SK-N-SH treated with all-trans-retinoic acid at 6 μM for 48 hours (cell line): ENCODE data around the gene TRMT1.

Source experiments
- ARNTL ChIP-seq: fragments of 450-650 bp; formaldehyde crosslinking; IDR thresholded peaks from 2 replicates; pipeline ENCODE4 v1.5.0; 2020; ENCODE audit warnings: low read depth, mild to moderate bottlenecking, moderate library complexity, borderline replicate concordance
- CREB5 ChIP-seq: fragments of 250-450 bp; sonication (Bioruptor Pico); IDR thresholded peaks from 2 replicates; pipeline ENCODE4 v1.5.1; 2020; ENCODE audit warnings: low read depth, mild to moderate bottlenecking, moderate library complexity
- CSRNP3 ChIP-seq: fragments of 250-450 bp; sonication (Bioruptor Pico); IDR thresholded peaks from 2 replicates; pipeline ENCODE4 v1.5.1; 2021; ENCODE audit warnings: mild to moderate bottlenecking, moderate library complexity
- ISL1 ChIP-seq: fragments of 250-450 bp; sonication (Bioruptor Pico); IDR thresholded peaks from 2 replicates; pipeline ENCODE4 v2.1.2; 2022; ENCODE audit warnings: mild to moderate bottlenecking, moderate library complexity
- PATZ1 ChIP-seq: fragments of 250-450 bp; sonication (Bioruptor Pico); IDR thresholded peaks from 2 replicates; pipeline ENCODE4 v1.8.0; 2020; ENCODE audit warnings: mild to moderate bottlenecking, moderate library complexity, borderline replicate concordance
- POU6F1 ChIP-seq: fragments of 250-450 bp; sonication (Bioruptor Pico); IDR thresholded peaks from 2 replicates; pipeline ENCODE4 v1.8.0; 2021; ENCODE audit warnings: low read depth, mild to moderate bottlenecking, moderate library complexity, borderline replicate concordance
- TOX ChIP-seq: fragments of 250-450 bp; sonication (Bioruptor Pico); IDR thresholded peaks from 2 replicates; pipeline ENCODE4 v1.8.0; 2021; ENCODE audit warnings: mild to moderate bottlenecking, moderate library complexity, borderline replicate concordance
- ZFP30 ChIP-seq: fragments of 450-650 bp; formaldehyde crosslinking; IDR thresholded peaks from 2 replicates; pipeline ENCODE4 v1.5.0; 2022; ENCODE audit warnings: mild to moderate bottlenecking, moderate library complexity

- no peak for TF ChIP-seq TOX (CRISPR knock-in tag)
- no peak for TF ChIP-seq ISL1 (CRISPR knock-in tag)
- no peak for TF ChIP-seq ARNTL (CRISPR knock-in tag)
- TF ChIP-seq CSRNP3 (CRISPR knock-in tag): no peak
- TF ChIP-seq POU6F1: no peak
- TF ChIP-seq ZFP30 (CRISPR knock-in tag): no peak
- no peak for TF ChIP-seq PATZ1 (CRISPR knock-in tag)
- TF ChIP-seq CREB5 (CRISPR knock-in tag): no peak
These were observed 43.3 kb downstream of the TRMT1 start for GRCh38 chr19:13073263-13073662.
